ENCODE data around the gene CD33. TPM values are rescaled to one million over a fixed set of nuclear protein-coding genes. Genes with fewer than 3 reads are reported as not detected.

Gene CD33
- total RNA-seq, 1 experiment from 2014 or later: 0.13 TPM

DNA sequence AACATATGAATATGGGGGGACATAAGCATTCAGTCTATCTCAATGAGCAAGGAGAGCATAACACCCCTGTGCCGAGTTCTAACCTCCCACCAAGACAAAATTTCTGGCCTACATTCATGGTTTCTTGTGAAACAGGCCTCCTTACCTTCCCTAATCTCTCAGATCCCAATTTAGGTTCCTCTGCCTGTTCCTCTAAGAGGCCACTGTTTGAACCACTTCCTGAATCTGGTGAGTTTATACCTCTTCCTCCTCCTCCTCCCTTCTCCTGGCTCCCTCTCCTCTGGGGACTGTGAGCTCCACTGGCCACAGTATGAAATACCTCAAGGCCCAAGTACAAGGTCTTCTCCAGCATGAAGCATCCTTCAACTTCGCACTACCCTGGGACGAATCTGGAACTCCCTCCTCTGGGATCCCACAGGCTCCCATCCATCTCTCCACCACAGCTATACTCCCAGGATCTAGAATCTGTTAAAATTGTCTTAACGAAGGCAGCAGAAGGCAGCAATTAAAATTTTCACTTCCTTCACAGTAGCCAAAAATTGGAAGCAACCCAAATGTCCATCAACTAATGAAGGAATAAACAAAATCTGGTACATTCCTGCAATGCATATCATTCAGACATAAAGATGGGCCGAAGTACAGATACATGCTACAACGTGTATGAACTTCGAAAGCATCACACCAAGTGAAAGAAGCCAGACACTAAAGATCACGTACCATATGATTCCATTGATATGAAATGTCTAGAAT is 18.2 kb downstream of the CD33 start:
- Histone ChIP-seq H3K4me1 (ENCODE audit: control insufficient read depth, insufficient read depth, low read length) (no peaks in the 10 kb centered on the region), H3K36me3 (ENCODE audit: control insufficient read depth, insufficient read depth, low read length) (no peaks in the 10 kb centered on the region), H3K27me3 (ENCODE audit: control insufficient read depth, insufficient read depth, low read length) (no peaks in the 10 kb centered on the region; the same call in 1 of the 2 replicates), H3K27ac (ENCODE audit: low read length) (no peak overlapping the region), H3K4me3 (ENCODE audit: low read depth in 2 of 2, low read length in 2 of 2) (no peak overlapping the region), H3K9me3 (ENCODE audit: control insufficient read depth, insufficient read depth, low read depth, low read length) (no peaks in the 10 kb centered on the region)
- ChIA-PET CTCF (no interaction called here), POLR2A (no interaction called here)
- intact Hi-C loops (cut with micrococcal nuclease; ENCODE audit: unreplicated experiment) (no loop called here), in situ Hi-C loops (cut with HindIII; ENCODE audit: low pct_unique_long_range_greater_than_20kb, low sequenced_read_pairs) (no loop called here)
- TF ChIP-seq, protein P1, sequence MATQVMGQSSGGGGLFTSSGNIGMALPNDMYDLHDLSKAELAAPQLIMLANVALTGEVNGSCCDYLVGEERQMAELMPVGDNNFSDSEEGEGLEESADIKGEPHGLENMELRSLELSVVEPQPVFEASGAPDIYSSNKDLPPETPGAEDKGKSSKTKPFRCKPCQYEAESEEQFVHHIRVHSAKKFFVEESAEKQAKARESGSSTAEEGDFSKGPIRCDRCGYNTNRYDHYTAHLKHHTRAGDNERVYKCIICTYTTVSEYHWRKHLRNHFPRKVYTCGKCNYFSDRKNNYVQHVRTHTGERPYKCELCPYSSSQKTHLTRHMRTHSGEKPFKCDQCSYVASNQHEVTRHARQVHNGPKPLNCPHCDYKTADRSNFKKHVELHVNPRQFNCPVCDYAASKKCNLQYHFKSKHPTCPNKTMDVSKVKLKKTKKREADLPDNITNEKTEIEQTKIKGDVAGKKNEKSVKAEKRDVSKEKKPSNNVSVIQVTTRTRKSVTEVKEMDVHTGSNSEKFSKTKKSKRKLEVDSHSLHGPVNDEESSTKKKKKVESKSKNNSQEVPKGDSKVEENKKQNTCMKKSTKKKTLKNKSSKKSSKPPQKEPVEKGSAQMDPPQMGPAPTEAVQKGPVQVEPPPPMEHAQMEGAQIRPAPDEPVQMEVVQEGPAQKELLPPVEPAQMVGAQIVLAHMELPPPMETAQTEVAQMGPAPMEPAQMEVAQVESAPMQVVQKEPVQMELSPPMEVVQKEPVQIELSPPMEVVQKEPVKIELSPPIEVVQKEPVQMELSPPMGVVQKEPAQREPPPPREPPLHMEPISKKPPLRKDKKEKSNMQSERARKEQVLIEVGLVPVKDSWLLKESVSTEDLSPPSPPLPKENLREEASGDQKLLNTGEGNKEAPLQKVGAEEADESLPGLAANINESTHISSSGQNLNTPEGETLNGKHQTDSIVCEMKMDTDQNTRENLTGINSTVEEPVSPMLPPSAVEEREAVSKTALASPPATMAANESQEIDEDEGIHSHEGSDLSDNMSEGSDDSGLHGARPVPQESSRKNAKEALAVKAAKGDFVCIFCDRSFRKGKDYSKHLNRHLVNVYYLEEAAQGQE (IDR thresholded peaks at IDR 0.05; ENCODE audit: insufficient read depth in 1 of 2, low read depth in 2 of 2, low read length in 1 of 2): no peak
- no peak for DNase-seq (ENCODE audit: low read depth, low spot score)
- BruUV-seq (replicated peaks): no TSS peak
- no peak for ATAC-seq

DNA sequence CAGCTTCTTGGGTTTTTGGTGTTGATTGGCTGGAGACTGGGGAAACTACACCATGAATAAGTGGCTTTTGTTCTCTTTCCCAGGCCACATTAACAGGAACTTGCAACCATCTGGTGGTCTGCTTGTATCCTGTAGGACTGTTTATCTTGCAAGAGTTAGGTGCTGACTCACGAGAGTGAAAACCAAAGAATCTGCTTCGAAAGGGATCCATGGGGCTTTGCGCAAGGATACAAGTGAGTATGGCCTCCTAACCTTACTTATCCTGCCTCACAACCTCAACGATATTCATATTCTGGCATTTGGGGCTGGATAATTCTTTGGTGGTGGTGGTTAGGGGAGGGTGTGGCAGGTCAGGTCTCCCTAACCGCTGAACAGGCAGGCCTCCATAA is 21.3 kb downstream of the CD33 start:
- DNase-seq (ENCODE audit: low read depth, low spot score) (no peak), ATAC-seq (no peak)
- Histone ChIP-seq H3K4me3 (ENCODE audit: low read depth in 2 of 2, low read length in 2 of 2) (no peak overlapping the region), H3K36me3 (ENCODE audit: control insufficient read depth, insufficient read depth, low read length) (no peaks in the 10 kb centered on the region), H3K27ac (ENCODE audit: low read length) (no peak overlapping the region), H3K27me3 (ENCODE audit: control insufficient read depth, insufficient read depth, low read length) (no peaks in the 10 kb centered on the region; the same call in 1 of the 2 replicates), H3K4me1 (ENCODE audit: control insufficient read depth, insufficient read depth, low read length) (no peaks in the 10 kb centered on the region), H3K9me3 (ENCODE audit: control insufficient read depth, insufficient read depth, low read depth, low read length) (no peaks in the 10 kb centered on the region)
- in situ Hi-C loops (cut with HindIII; ENCODE audit: low pct_unique_long_range_greater_than_20kb, low sequenced_read_pairs): no loop called here
- intact Hi-C loops (cut with micrococcal nuclease; ENCODE audit: unreplicated experiment): no loop called here
- no TSS peak for BruUV-seq (replicated peaks)
- TF ChIP-seq, protein P1 (IDR thresholded peaks at IDR 0.05; ENCODE audit: insufficient read depth in 1 of 2, low read depth in 2 of 2, low read length in 1 of 2): no peak
- TF ChIP-seq, protein P2, sequence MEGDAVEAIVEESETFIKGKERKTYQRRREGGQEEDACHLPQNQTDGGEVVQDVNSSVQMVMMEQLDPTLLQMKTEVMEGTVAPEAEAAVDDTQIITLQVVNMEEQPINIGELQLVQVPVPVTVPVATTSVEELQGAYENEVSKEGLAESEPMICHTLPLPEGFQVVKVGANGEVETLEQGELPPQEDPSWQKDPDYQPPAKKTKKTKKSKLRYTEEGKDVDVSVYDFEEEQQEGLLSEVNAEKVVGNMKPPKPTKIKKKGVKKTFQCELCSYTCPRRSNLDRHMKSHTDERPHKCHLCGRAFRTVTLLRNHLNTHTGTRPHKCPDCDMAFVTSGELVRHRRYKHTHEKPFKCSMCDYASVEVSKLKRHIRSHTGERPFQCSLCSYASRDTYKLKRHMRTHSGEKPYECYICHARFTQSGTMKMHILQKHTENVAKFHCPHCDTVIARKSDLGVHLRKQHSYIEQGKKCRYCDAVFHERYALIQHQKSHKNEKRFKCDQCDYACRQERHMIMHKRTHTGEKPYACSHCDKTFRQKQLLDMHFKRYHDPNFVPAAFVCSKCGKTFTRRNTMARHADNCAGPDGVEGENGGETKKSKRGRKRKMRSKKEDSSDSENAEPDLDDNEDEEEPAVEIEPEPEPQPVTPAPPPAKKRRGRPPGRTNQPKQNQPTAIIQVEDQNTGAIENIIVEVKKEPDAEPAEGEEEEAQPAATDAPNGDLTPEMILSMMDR (IDR thresholded peaks at IDR 0.05): no peak
- TF ChIP-seq SIN3A (IDR thresholded peaks at IDR 0.05; ENCODE audit: borderline replicate concordance, insufficient read depth, low read depth, low read length) (no peak), POLR2AphosphoS5 (IDR thresholded peaks at IDR 0.05; ENCODE audit: low read depth, low read length) (no peak), TCF7L2 (IDR thresholded peaks at IDR 0.05; ENCODE audit: low read depth, low read length) (no peak)
- CTCF ChIA-PET: no interaction called here
- POLR2A ChIA-PET: no interaction called here

Data from Panc1 (cell line).